K562 (cell line): Measurements from ENCODE around the gene LASP1. TPM values are rescaled to one million over a fixed set of nuclear protein-coding genes. Genes with fewer than 3 reads are reported as not detected.

ENCODE experiments used
- ERF ChIP-seq: fragments of 450-650 bp; formaldehyde crosslinking; IDR thresholded peaks from 2 replicates; pipeline ENCODE4 v1.4.0; 2020; ENCODE audit warnings: mild to moderate bottlenecking, mixed read lengths
- FOXK2 ChIP-seq, 2 experiments: fragments of 450-650 bp; IDR thresholded peaks in 1 of 2; conservative IDR thresholded peaks in 1 of 2; 2 replicates each; pipeline ENCODE4 v1.6.1; 2016; ENCODE audit warnings: low read depth in 2 of 2, mild to moderate bottlenecking in 1 of 2
- POLR2A ChIP-seq: fragments of 450-650 bp; conservative IDR thresholded peaks from 2 replicates; pipeline ENCODE4 v1.6.1; 2016
- RAD51 ChIP-seq: fragments of 450-650 bp; IDR thresholded peaks from 2 replicates; pipeline ENCODE4 v1.7.1; 2016; ENCODE audit warnings: low read depth, mild to moderate bottlenecking, borderline replicate concordance
- RBM15 ChIP-seq: fragments of 200-400 bp; formaldehyde crosslinking; IDR thresholded peaks from 2 replicates; pipeline ENCODE4 v1.6.1; 2018; ENCODE audit warnings: mild to moderate bottlenecking, low read length, moderate library complexity; ENCODE audit not compliant: insufficient read depth
- ZBTB33 ChIP-seq: sonication (generic); formaldehyde crosslinking; IDR thresholded peaks from 2 replicates; pipeline ENCODE4 v1.8.1; 2023; ENCODE audit warnings: mild to moderate bottlenecking, missing genetic modification reagents
- ZNF277 ChIP-seq: fragments of 250-450 bp; sonication (Bioruptor Pico); IDR thresholded peaks from 2 replicates; pipeline ENCODE4 v1.8.0; 2022; ENCODE audit warnings: inconsistent platforms, mild to moderate bottlenecking, moderate library complexity, borderline replicate concordance
- ZNF395 ChIP-seq: fragments of 200-800 bp; sonication (Bioruptor generic); IDR thresholded peaks from 2 replicates; pipeline ENCODE4 v1.6.1; 2017; ENCODE audit warnings: missing genetic modification characterization, missing compliant biosample characterization
- ZNF655 ChIP-seq: fragments of 250-450 bp; sonication (Bioruptor Pico); IDR thresholded peaks from 2 replicates; pipeline ENCODE4 v1.5.0; 2021
- ZNF717 ChIP-seq: fragments of 250-450 bp; sonication (Bioruptor Pico); IDR thresholded peaks from 2 replicates; pipeline ENCODE4 v1.5.0; 2021
- ZNF77 ChIP-seq: fragments of 250-450 bp; sonication (Bioruptor Pico); IDR thresholded peaks from 2 replicates; pipeline ENCODE4 v1.5.0; 2020
- polyA plus RNA-seq, 8 experiments: library from polyadenylated mRNA; depleted of rRNA in 4 of 8; stranded (reverse) in 5 of 8; unstranded in 3 of 8; fragments of >200 nt; fragmentation: Nextera tagmentation in 2 of 8; fragmentation: Illumina TruSeq in 1 of 8; extraction: Ambion mirVana in 2 of 8; extraction: Trizol in 1 of 8; gene quantifications; 2 replicates each; pipeline versions ENCODE4 v1.2.1 to v1.2.3, GENCODE V29; 2011 to 2014; ENCODE audit warnings: inconsistent platforms in 1 of 8, missing spikeins in 1 of 8
- total RNA-seq, 7 experiments: library from RNA; depleted of rRNA in 6 of 7; stranded (reverse); fragments of >200 nt in 6 of 7; fragmentation: Illumina TruSeq in 2 of 7; extraction: Trizol in 2 of 7; gene quantifications; 2 replicates each; pipeline versions ENCODE4 v1.2.1 to v1.2.3, GENCODE V29; 2011 to 2021; ENCODE audit warnings: low replicate concordance in 1 of 7

Gene LASP1
- total and polyA plus RNA-seq, 9 of the 15 experiments (the other 6 are each of a cell fraction or from before 2014, with no cell fraction given), result 23.0 to 125 (median 55.3) TPM

- TF ChIP-seq ZNF277, result no peak
- no peak for TF ChIP-seq ZNF77
- TF ChIP-seq POLR2A, result peak; percentile 96
- TF ChIP-seq RAD51, result no peak
- TF ChIP-seq ZBTB33 (CRISPR knock-in tag), result no peak
- no peak for TF ChIP-seq RBM15
- TF ChIP-seq ZNF717 (CRISPR knock-in tag), result no peak
- TF ChIP-seq ERF (CRISPR knock-in tag), result no peak
- peak; percentile 83; the same call in 1 of the 2 replicates for TF ChIP-seq ZNF395 (CRISPR knock-in tag)
- no peak for TF ChIP-seq ZNF655 (CRISPR knock-in tag)
- peak; percentile 88 to 92 for TF ChIP-seq FOXK2 (conservative IDR thresholded peaks at IDR 0.05 in 1 of 2, IDR thresholded peaks at IDR 0.05 in 1 of 2; ENCODE audit: low read depth in 2 of 2)
Observed at GRCh38 chr17:38824899-38825761, 44.7 kb upstream of the LASP1 start, which contains the start of gene CWC25 (continued).
